OCI-LY1 (cell line): ENCODE data around the gene FTSJ3.

Source experiments
- CTCF ChIP-seq: fragments of 200-600 bp; sonication (generic), shearing (Covaris generic); IDR thresholded peaks from 2 replicates; pipeline ENCODE4 v1.5.1; 2017; ENCODE audit warnings: mild to moderate bottlenecking, antibody characterized with exemption, low read length, moderate library complexity, mixed read lengths
- EZH2 ChIP-seq: fragments of 200-600 bp; sonication (generic), shearing (Covaris generic); IDR thresholded peaks from 2 replicates; pipeline ENCODE4 v1.8.0; 2017; ENCODE audit warnings: borderline replicate concordance, mixed run types, mild to moderate bottlenecking, antibody characterized with exemption, low read length, moderate library complexity, mixed read lengths

GRCh38 chr17:63835167-63835720, 7.8 kb upstream of the FTSJ3 start:
- TF ChIP-seq CTCF (no peak), EZH2 (no peak)
